Raji (cell line): Measurements from ENCODE around the gene COX19.

Experiments
- POLR2A ChIP-seq: IDR thresholded peaks from 2 replicates; pipeline ENCODE4 v1.6.1; 2011; ENCODE audit warnings: low read depth, low read length, control low read depth; ENCODE audit not compliant: insufficient read depth

COX19 gene

DNA sequence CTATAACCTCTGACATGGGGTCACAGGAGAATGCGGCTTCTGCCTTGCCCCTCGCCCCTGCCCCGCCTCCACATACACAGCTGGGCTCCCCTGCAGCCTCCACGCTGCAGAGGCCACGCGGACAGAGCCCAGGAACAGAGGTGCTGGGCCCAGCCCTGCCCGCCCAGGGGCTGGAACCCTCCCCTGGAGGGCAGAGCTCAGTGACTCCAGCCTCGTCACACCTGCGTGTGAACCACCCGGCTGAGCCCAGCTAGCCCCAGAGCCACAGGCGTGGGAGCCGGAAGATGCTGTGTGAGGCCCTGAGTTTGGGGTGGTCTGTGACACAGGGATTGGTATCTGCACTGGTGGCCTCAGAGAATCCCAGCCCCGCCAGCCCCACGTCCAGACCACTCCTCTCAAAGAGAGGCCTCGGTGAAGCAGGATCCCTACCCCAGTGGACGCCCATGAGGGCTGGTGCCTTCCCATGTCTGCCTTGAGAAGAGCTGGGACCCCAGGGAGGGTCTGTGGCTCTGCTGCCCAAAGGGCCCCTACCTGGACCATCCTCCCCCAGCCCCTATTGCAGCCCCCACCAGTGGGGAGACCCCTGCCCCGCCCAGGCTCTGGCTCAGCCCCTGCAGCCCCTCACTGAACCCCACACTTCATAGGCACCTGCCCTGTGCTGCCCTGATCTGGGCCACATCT is 12.8 kb downstream of the COX19 start:
- no peak for TF ChIP-seq POLR2A

GRCh38 chr7:961546-962400 is 13.6 kb downstream of the COX19 start:
- TF ChIP-seq POLR2A, result no peak

- TF ChIP-seq POLR2A, result no peak
Measured at GRCh38 chr7:960269-960871, 15.0 kb downstream of the COX19 start.

DNA sequence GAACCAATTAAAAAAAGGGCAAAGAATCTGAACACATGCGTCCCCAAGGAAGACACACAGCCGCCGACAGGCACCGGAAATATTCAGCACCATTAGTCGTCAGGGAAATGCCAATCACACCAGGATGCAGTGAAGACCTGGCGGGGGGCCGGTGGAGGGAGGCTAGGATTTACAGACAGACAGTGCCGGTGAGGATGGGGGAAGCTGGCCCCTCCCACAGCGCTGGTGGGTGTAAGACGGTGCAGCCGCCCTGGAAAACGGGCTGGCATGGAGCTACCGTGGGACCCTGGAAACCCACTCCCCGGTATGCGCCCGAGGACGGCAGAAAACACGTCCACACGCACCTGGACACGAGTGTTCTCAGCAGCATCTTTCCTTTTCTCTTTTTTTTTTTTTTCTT is 16.1 kb downstream of the COX19 start:
- TF ChIP-seq POLR2A, result no peak

GRCh38 chr7:958221-959200 is 16.8 kb downstream of the COX19 start:
- no peak for TF ChIP-seq POLR2A

GRCh38 chr7:957418-958220 is 17.7 kb downstream of the COX19 start:
- no peak for TF ChIP-seq POLR2A

DNA sequence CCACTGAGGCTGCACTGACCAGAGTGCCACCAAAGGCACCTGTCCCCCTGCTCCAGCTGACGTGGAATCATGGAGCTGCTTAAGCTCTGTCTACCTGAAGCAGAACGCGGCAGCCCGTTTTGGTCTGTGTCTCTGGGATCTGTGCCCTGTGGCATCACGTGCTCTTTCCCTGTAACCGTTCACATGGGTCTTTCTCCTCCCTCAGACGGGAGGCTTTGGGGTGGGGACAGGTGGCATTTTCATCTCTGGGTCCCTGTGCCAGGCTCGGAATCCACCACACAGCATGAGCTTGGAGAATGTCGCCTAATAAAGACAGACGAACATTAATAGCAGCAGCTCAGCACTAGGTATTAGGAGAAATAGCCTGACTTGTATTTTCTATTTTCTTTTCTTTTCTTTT is 19.3 kb downstream of the COX19 start:
- no peak for TF ChIP-seq POLR2A

DNA sequence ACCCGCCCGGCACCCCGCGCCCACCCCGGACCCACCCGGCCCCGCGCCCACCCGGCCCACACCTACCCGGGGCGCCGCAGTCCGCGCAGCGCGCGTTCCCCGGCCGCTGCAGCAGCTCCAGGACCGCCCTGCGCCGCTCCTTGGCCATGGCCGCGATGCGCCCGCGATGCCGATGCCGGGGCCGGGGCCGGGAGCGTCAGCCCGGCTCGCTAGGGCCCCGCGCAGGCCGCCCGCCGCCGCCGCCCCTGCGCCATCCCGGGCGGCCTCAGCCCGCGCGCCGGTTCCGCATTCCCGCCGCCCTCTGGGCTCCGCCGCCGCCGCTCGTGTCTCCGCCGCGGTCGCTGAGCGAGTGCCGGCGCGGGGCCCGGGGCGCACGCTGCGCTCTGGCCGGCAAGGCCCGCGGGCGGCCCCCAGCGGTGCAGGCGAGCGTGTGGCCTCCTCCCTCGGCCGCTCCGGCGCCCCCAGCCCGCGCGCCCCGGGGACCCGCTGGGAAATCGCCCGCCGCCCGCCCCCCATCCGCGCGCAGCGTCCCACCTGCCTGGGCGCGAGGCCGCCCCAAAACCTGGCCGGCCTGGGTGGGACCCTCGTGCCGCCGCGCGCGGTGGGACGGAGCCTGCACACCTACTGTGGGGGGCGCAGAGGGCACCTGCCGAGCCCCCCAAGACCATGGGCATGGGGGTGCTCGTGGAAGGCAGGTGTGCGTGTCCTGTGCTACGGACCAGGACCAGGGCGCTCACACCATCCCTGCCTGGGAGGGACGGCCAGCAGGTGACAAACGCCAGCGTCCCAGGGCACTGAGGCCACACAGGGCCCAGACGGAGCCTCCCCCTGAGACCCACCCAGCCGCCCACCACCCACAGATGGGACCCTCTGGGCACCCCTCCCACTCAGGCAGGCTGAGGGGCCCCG is 20.8 kb downstream of the COX19 start, which contains the start of gene ADAP1:
Gene ADAP1 (minus strand): TSS at position 351 of the 909 bp plus-strand sequence. CDS start 203 bp downstream, at position 148.
- no peak for TF ChIP-seq POLR2A

GRCh38 chr7:953547-954327 is 21.6 kb downstream of the COX19 start:
- no peak for TF ChIP-seq POLR2A

DNA sequence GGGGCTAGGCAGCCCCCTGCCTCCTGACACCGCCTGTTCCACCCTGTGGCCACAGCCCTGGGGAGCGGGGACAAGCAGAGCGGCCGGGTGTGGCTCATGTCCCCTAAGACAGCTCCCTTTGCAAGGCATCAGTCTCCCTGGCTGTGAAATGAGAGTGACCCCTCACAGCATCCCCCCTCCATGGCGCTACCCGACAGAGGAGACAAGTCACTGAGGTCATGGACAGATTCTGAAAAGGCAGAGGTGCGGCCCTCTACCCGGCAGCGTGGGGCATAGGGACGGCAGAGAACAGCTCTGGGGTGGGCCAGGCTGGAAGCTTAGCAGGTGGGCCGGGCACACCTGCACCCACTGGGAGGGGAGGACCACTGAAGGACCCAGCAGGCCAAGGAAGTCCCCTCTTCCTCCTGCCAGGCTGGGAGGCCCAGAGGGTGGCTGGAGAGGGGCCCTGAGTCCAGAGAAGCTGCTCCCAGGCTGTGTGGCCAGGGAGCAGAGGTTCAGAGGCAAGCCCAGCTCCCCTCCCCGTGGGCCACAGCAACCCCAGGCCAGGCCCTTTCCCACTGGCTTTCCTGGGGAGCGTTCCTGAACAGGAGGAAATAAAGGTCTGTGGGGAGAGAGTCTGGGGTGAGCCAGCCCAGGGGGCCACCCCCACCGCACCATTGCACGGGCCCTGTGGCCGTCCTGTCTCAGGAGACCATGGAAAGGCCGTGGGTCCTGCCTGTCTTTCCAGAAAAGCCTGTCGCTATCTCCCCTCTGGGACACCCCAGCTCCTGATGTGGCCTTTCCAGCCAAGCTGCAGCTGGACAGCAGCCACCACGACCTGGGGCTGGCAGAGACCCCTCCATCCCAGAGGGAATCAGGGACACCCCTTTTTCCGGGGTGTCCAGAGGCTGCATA is 22.6 kb downstream of the COX19 start:
- no peak for TF ChIP-seq POLR2A

- no peak for TF ChIP-seq POLR2A
Measured at GRCh38 chr7:951881-952547, 23.3 kb downstream of the COX19 start.
